HepG2 (cell line): Measurements from ENCODE around the gene ZBTB4. TPM values are rescaled to one million over a fixed set of nuclear protein-coding genes. Genes with fewer than 3 reads are reported as not detected.

Experiments used
- EED ChIP-seq: sonication (generic); formaldehyde crosslinking; IDR thresholded peaks from 2 replicates; pipeline ENCODE4 v1.5.0; 2020; ENCODE audit warnings: mild to moderate bottlenecking, missing genetic modification reagents
- FOXA1 ChIP-seq, 2 experiments: fragments of 450-650 bp in 1 of 2; sonication (generic) in 1 of 2; formaldehyde crosslinking in 1 of 2; IDR thresholded peaks; 2 replicates each; pipeline versions ENCODE4 v1.4.0 to v1.6.1; 2016 to 2020; ENCODE audit warnings: missing genetic modification reagents in 1 of 2
- KDM3A ChIP-seq: IDR thresholded peaks from 2 replicates; pipeline ENCODE4 v1.6.1; 2018; ENCODE audit warnings: low read depth, missing compliant biosample characterization
- MBD4 ChIP-seq: IDR thresholded peaks from 2 replicates; pipeline ENCODE4 v1.6.1; 2012; ENCODE audit warnings: low read length, inconsistent platforms, borderline replicate concordance
- MTF1 ChIP-seq: sonication (generic); formaldehyde crosslinking; IDR thresholded peaks from 2 replicates; pipeline ENCODE4 v1.5.0; 2020; ENCODE audit warnings: missing genetic modification reagents
- MYNN ChIP-seq: sonication (generic); formaldehyde crosslinking; IDR thresholded peaks from 2 replicates; pipeline ENCODE4 v1.4.0; 2020; ENCODE audit warnings: mild to moderate bottlenecking, low read depth, missing genetic modification reagents
- RBM22 ChIP-seq: fragments of 200-400 bp; formaldehyde crosslinking; optimal IDR thresholded peaks from 2 replicates; pipeline ENCODE3; 2017; ENCODE audit warnings: mild to moderate bottlenecking, low read length, moderate library complexity
- TFE3 ChIP-seq: IDR thresholded peaks from 2 replicates; pipeline ENCODE4 v1.6.1; 2016
- THAP7 ChIP-seq: sonication (generic); formaldehyde crosslinking; IDR thresholded peaks from 2 replicates; pipeline ENCODE4 v1.8.1; 2023; ENCODE audit warnings: mild to moderate bottlenecking, missing genetic modification reagents
- THRA ChIP-seq: sonication (generic); formaldehyde crosslinking; IDR thresholded peaks from 2 replicates; pipeline ENCODE4 v1.4.0; 2020; ENCODE audit warnings: missing genetic modification reagents, borderline replicate concordance
- TRAFD1 ChIP-seq: sonication (generic); formaldehyde crosslinking; IDR thresholded peaks from 2 replicates; pipeline ENCODE4 v1.5.1; 2020; ENCODE audit warnings: missing genetic modification reagents, mild to moderate bottlenecking, borderline replicate concordance
- ZFP36L1 ChIP-seq: sonication (generic); formaldehyde crosslinking; IDR thresholded peaks from 2 replicates; pipeline ENCODE4 v1.8.0; 2022; ENCODE audit warnings: mild to moderate bottlenecking, missing genetic modification reagents, moderate library complexity
- ZNF496 ChIP-seq: sonication (generic); formaldehyde crosslinking; IDR thresholded peaks from 2 replicates; pipeline ENCODE4 v1.8.1; 2023; ENCODE audit warnings: mild to moderate bottlenecking, moderate library complexity, missing genetic modification reagents; ENCODE audit not compliant: insufficient replicate concordance
- ZNF510 ChIP-seq: sonication (generic); formaldehyde crosslinking; IDR thresholded peaks from 2 replicates; pipeline ENCODE4 v1.4.0; 2020; ENCODE audit warnings: low read depth, mild to moderate bottlenecking, missing genetic modification reagents
- ZNF577 ChIP-seq: sonication (generic); formaldehyde crosslinking; IDR thresholded peaks from 2 replicates; pipeline ENCODE4 v1.4.0; 2020; ENCODE audit warnings: mild to moderate bottlenecking, low read depth, missing genetic modification reagents, borderline replicate concordance
- ZNF737 ChIP-seq: sonication (generic); formaldehyde crosslinking; IDR thresholded peaks from 2 replicates; pipeline ENCODE4 v1.5.0; 2020; ENCODE audit warnings: missing genetic modification reagents, mild to moderate bottlenecking, borderline replicate concordance
- ZNF775 ChIP-seq: sonication (generic); formaldehyde crosslinking; IDR thresholded peaks from 2 replicates; pipeline ENCODE4 v1.4.0; 2020; ENCODE audit warnings: missing genetic modification reagents, mild to moderate bottlenecking, moderate library complexity, borderline replicate concordance
- polyA plus RNA-seq, 8 experiments: library from polyadenylated mRNA; depleted of rRNA in 3 of 8; stranded (reverse) in 7 of 8; unstranded in 1 of 8; fragments of >200 nt; fragmentation: Illumina TruSeq in 4 of 8; extraction: Trizol in 4 of 8; gene quantifications; 2 replicates each; pipeline versions ENCODE4 v1.2.1 to v1.2.3, GENCODE V29; 2011 to 2016; ENCODE audit warnings: low read depth in 4 of 8, missing spikeins in 1 of 8, mixed read lengths in 1 of 8; ENCODE audit not compliant: insufficient read depth in 1 of 8
- total RNA-seq, 5 experiments: library from RNA; depleted of rRNA; stranded (reverse); fragments of >200 nt; fragmentation: Illumina TruSeq; extraction: Trizol; gene quantifications; 2 replicates each; pipeline ENCODE4 v1.2.3, GENCODE V29; 2016; ENCODE audit warnings: low read depth in 1 of 5
- TF ChIP-seq, protein P1 (sequence below): sonication (generic); formaldehyde crosslinking; IDR thresholded peaks from 2 replicates; pipeline ENCODE4 v1.4.0; 2020; ENCODE audit warnings: missing genetic modification reagents, borderline replicate concordance

The ZBTB4 gene
- total and polyA plus RNA-seq, 2 of the 13 experiments (the other 11 are each of a cell fraction or from before 2014, with no cell fraction given), result 4.3 to 7.4 TPM

GRCh38 chr17:7479213-7480088, at the start of gene ZBTB4 (continued):
- TF ChIP-seq, protein P1, sequence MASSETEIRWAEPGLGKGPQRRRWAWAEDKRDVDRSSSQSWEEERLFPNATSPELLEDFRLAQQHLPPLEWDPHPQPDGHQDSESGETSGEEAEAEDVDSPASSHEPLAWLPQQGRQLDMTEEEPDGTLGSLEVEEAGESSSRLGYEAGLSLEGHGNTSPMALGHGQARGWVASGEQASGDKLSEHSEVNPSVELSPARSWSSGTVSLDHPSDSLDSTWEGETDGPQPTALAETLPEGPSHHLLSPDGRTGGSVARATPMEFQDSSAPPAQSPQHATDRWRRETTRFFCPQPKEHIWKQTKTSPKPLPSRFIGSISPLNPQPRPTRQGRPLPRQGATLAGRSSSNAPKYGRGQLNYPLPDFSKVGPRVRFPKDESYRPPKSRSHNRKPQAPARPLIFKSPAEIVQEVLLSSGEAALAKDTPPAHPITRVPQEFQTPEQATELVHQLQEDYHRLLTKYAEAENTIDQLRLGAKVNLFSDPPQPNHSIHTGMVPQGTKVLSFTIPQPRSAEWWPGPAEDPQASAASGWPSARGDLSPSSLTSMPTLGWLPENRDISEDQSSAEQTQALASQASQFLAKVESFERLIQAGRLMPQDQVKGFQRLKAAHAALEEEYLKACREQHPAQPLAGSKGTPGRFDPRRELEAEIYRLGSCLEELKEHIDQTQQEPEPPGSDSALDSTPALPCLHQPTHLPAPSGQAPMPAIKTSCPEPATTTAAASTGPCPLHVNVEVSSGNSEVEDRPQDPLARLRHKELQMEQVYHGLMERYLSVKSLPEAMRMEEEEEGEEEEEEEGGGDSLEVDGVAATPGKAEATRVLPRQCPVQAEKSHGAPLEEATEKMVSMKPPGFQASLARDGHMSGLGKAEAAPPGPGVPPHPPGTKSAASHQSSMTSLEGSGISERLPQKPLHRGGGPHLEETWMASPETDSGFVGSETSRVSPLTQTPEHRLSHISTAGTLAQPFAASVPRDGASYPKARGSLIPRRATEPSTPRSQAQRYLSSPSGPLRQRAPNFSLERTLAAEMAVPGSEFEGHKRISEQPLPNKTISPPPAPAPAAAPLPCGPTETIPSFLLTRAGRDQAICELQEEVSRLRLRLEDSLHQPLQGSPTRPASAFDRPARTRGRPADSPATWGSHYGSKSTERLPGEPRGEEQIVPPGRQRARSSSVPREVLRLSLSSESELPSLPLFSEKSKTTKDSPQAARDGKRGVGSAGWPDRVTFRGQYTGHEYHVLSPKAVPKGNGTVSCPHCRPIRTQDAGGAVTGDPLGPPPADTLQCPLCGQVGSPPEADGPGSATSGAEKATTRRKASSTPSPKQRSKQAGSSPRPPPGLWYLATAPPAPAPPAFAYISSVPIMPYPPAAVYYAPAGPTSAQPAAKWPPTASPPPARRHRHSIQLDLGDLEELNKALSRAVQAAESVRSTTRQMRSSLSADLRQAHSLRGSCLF (CRISPR knock-in tag), result no peak
- TF ChIP-seq MBD4, result no peak
- no peak for TF ChIP-seq FOXA1 (IDR thresholded peaks at IDR 0.05)
- no peak for TF ChIP-seq FOXA1 (CRISPR knock-in tag; IDR thresholded peaks at IDR 0.05)
- TF ChIP-seq TFE3 (CRISPR knock-in tag), result no peak
- no peak for TF ChIP-seq EED (CRISPR knock-in tag)
- no peak for TF ChIP-seq MYNN (CRISPR knock-in tag)
- no peak for TF ChIP-seq ZNF510 (CRISPR knock-in tag)
- no peak for TF ChIP-seq ZFP36L1
- no peak for TF ChIP-seq THRA (CRISPR knock-in tag)
- no peak for TF ChIP-seq KDM3A (CRISPR knock-in tag)
- no peak for TF ChIP-seq MTF1 (CRISPR knock-in tag)
- no peak for TF ChIP-seq ZNF577 (CRISPR knock-in tag)
- TF ChIP-seq TRAFD1 (CRISPR knock-in tag), result no peak
- no peak for TF ChIP-seq RBM22
- TF ChIP-seq THAP7 (CRISPR knock-in tag), result no peak
- TF ChIP-seq ZNF737, result no peak
- TF ChIP-seq ZNF496 (CRISPR knock-in tag), result no peak
- TF ChIP-seq ZNF775 (CRISPR knock-in tag), result no peak
